B cell (primary cell): ENCODE data around the gene SMIM13. TPM values are rescaled to one million over a fixed set of nuclear protein-coding genes. Genes with fewer than 3 reads are reported as not detected.
"Not testable (repeated sequence)": the region's sequence is repeated elsewhere in the genome, so short reads cannot be mapped to it uniquely, and the experiment has no call there.

Experiments used
- ATAC-seq: fragments of 200-7000 bp; cut with Tn5 transposase; one replicate; pipeline ENCODE4 v1.10.0; 2021; ENCODE audit warnings: low read depth, mild to moderate bottlenecking, moderate number of reproducible peaks, moderate library complexity
- CTCF ChIA-PET: fragments of 350-600 bp; sonication (Branson Sonifier 250); formaldehyde crosslinking; loops from one replicate; lab custom pipeline; 2021; ENCODE audit warnings: antibody characterized with exemption, inconsistent platforms; lab: Charles Lee
- POLR2A ChIA-PET: fragments of 350-600 bp; sonication (Branson Sonifier 250); formaldehyde crosslinking; loops from one replicate; lab custom pipeline; 2021; ENCODE audit warnings: antibody characterized with exemption; lab: Charles Lee
- DNase-seq: peaks from one replicate; pipeline ENCODE4 v3.0.0; 2013
- H2AFZ ChIP-seq: 2 replicates; pipeline ENCODE4 v1.6.1; 2012; ENCODE audit warnings: mild to moderate bottlenecking, low read depth, low read length; ENCODE audit not compliant: insufficient read depth, poor library complexity, severe bottlenecking
- H3K27ac ChIP-seq, 2 donors: 1 replicate in 1 of 2; 2 replicates in 1 of 2; pipeline ENCODE4 v1.5.1; 2012 to 2013; ENCODE audit warnings: low read length in 2 of 2, mild to moderate bottlenecking in 2 of 2, moderate library complexity in 1 of 2
- H3K27me3 ChIP-seq, 4 experiments: fragments of 200-600 bp in 1 of 4; sonication (generic) in 1 of 4; replicated peaks in 1 of 4; 1 replicate in 2 of 4; 2 replicates in 2 of 4; pipeline versions ENCODE4 v1.6.1 to v1.7.0; 2013 to 2016; ENCODE audit warnings: low read length in 3 of 4, mild to moderate bottlenecking in 2 of 4, mixed read lengths in 1 of 4, moderate library complexity in 1 of 4; ENCODE audit not compliant: insufficient read depth in 4 of 4, control insufficient read depth in 3 of 4; ENCODE audit errors: control extremely low read depth in 1 of 4
- H3K36me3 ChIP-seq, 2 experiments: replicated peaks in 1 of 2; 1 replicate in 1 of 2; 2 replicates in 1 of 2; pipeline versions ENCODE4 v1.6.1 to v1.7.1; 2013; ENCODE audit warnings: low read length in 1 of 2; ENCODE audit not compliant: insufficient read depth in 2 of 2, control insufficient read depth in 1 of 2; ENCODE audit errors: control extremely low read depth in 1 of 2, extremely low read depth in 1 of 2
- H3K4me1 ChIP-seq, 2 donors: fragments of 200-600 bp in 1 of 2; sonication (generic) in 1 of 2; 1 replicate in 1 of 2; 2 replicates in 1 of 2; pipeline versions ENCODE4 v1.5.1 to v1.6.1; 2013 to 2017; ENCODE audit warnings: low read length in 2 of 2; ENCODE audit not compliant: control insufficient read depth in 2 of 2, insufficient read depth in 2 of 2
- H3K4me2 ChIP-seq: replicated peaks from 2 replicates; pipeline ENCODE3; 2012; ENCODE audit warnings: mild to moderate bottlenecking, low read depth, low read length; ENCODE audit not compliant: poor library complexity, severe bottlenecking
- H3K4me3 ChIP-seq, 5 experiments: fragments of 200-600 bp in 1 of 5; sonication (generic) in 1 of 5; 1 replicate in 3 of 5; 2 replicates in 2 of 5; pipeline versions ENCODE4 v1.5.1 to v1.7.0; 2011 to 2016; ENCODE audit warnings: low read length in 4 of 5, mild to moderate bottlenecking in 4 of 5, low read depth in 2 of 5, control low read depth in 1 of 5, moderate library complexity in 1 of 5; ENCODE audit not compliant: insufficient read depth in 1 of 5; ENCODE audit errors: control extremely low read depth in 1 of 5, extremely low read depth in 1 of 5
- H3K79me2 ChIP-seq: fragments of 200-600 bp; sonication (generic); one replicate; pipeline ENCODE4 v1.6.0; 2016; ENCODE audit warnings: low read length; ENCODE audit not compliant: control insufficient read depth, insufficient read depth
- H3K9ac ChIP-seq: fragments of 200-600 bp; sonication (generic); 2 replicates; pipeline ENCODE4 v1.6.1; 2017; ENCODE audit warnings: mild to moderate bottlenecking, low read length, moderate library complexity
- H3K9me3 ChIP-seq, 3 donors: one replicate each; pipeline versions ENCODE4 v1.6.1 to v1.7.1; 2013; ENCODE audit warnings: low read length in 2 of 3; ENCODE audit not compliant: control insufficient read depth in 2 of 3, insufficient read depth in 1 of 3; ENCODE audit errors: control extremely low read depth in 1 of 3
- H4K20me1 ChIP-seq: 2 replicates; pipeline ENCODE4 v1.6.0; 2012; ENCODE audit warnings: mild to moderate bottlenecking, low read length; ENCODE audit not compliant: insufficient read depth, control insufficient read depth, poor library complexity, severe bottlenecking
- H3K27ac Mint-ChIP-seq: one replicate; pipeline ENCODE4 v1.8.0; 2021; ENCODE audit warnings: mixed read lengths
- H3K27me3 Mint-ChIP-seq: one replicate; pipeline ENCODE4 v1.8.0; 2021; ENCODE audit warnings: mixed read lengths
- H3K4me1 Mint-ChIP-seq: one replicate; pipeline ENCODE4 v1.8.0; 2021; ENCODE audit warnings: mixed read lengths
- H3K4me3 Mint-ChIP-seq: one replicate; pipeline ENCODE4 v1.8.0; 2021; ENCODE audit warnings: mixed read lengths
- H3K9me3 Mint-ChIP-seq: one replicate; pipeline ENCODE4 v1.8.0; 2022; ENCODE audit warnings: mixed read lengths; ENCODE audit not compliant: insufficient read depth
- CTCF ChIP-seq: fragments of 200-600 bp; IDR thresholded peaks from one replicate; pipeline ENCODE4 v1.8.0; 2022; ENCODE audit warnings: antibody characterized with exemption, mild to moderate bottlenecking
- EZH2 ChIP-seq: IDR thresholded peaks from 2 replicates; pipeline ENCODE4 v1.6.1; 2012; ENCODE audit warnings: borderline replicate concordance, low read depth, mild to moderate bottlenecking, moderate library complexity, low read length; ENCODE audit not compliant: insufficient read depth, poor library complexity, severe bottlenecking
- WGBS: methylation state at CpG from one replicate; pipeline ENCODE4 v1.1.5; 2013; ENCODE audit warnings: missing lambda C conversion rate; ENCODE audit not compliant: insufficient coverage; 5-methylcytosine and 5-hydroxymethylcytosine counted together
- intact Hi-C: fragments of 100-400 bp; cut with micrococcal nuclease; formaldehyde crosslinking; loops from one replicate; pipeline ENCODE4 v1.10.0; 2022
- polyA plus RNA-seq: library from polyadenylated mRNA; depleted of rRNA; stranded (reverse); fragments of >200 nt; gene quantifications from 2 replicates; pipeline ENCODE4 v1.2.3, GENCODE V29; 2012
- total RNA-seq, 2 donors: library from RNA; stranded (reverse); fragments of 120-200 nt in 1 of 2; gene quantifications; 1 replicate in 1 of 2; 2 replicates in 1 of 2; pipeline versions ENCODE4 v1.2.3 to v1.2.4, GENCODE V29; 2013 to 2022

Gene SMIM13
- total and polyA plus RNA-seq, 2 donors (not counting 1 experiment from before 2014, with no cell fraction given) = 2.1 to 5.5 TPM

- no peaks in the 10 kb centered on the region for H3K36me3 ChIP-seq
- WGBS = no CpG with 5 or more reads among the region's 4 CpGs
- TF ChIP-seq CTCF = no peak
- no peak for TF ChIP-seq EZH2
These were observed 19.4 kb downstream of the SMIM13 start for GRCh38 chr6:11113038-11113437.

GRCh38 chr6:11115808-11116536, 22.3 kb downstream of the SMIM13 start:
- H3K27me3 Mint-ChIP-seq, H3K4me3 ChIP-seq, H3K27ac ChIP-seq, H3K27ac Mint-ChIP-seq, H3K9me3 ChIP-seq, H2AFZ ChIP-seq, H3K4me2 ChIP-seq, intact Hi-C loops, H3K9me3 Mint-ChIP-seq, POLR2A ChIA-PET, ATAC-seq, H3K4me3 Mint-ChIP-seq, H3K36me3 ChIP-seq, H3K27me3 ChIP-seq, H3K9ac ChIP-seq, DNase-seq, H3K4me1 ChIP-seq, H4K20me1 ChIP-seq: not testable (repeated sequence)
- peaks cover 34% of the 10 kb centered on the region for H3K79me2 ChIP-seq
- WGBS = no CpG with 5 or more reads among the region's 11 CpGs
- peaks cover 16% of the 10 kb centered on the region for H3K4me1 Mint-ChIP-seq
- CTCF ChIA-PET = interaction anchor here (0.7 kb wide), 1 partner anchor 90 kb away, joined by 3 read pairs; no protein-coding TSS in a partner anchor

More at GRCh38 chr6:11113038-11113437, 19.4 kb downstream of the SMIM13 start:
- peaks cover 11% of the 10 kb centered on the region for H4K20me1 ChIP-seq
- intact Hi-C loops = no loop called here
- no peak overlapping the region for H3K4me3 ChIP-seq
- no peak overlapping the region for H2AFZ ChIP-seq
- POLR2A ChIA-PET = no interaction called here
- peaks cover 17% of the 10 kb centered on the region for H3K4me1 Mint-ChIP-seq
- H3K4me1 ChIP-seq = no peaks in the 10 kb centered on the region
- DNase-seq (no peak), ATAC-seq (no peak)
- no peak overlapping the region for H3K4me3 Mint-ChIP-seq
- no peaks in the 10 kb centered on the region for H3K9me3 ChIP-seq
- CTCF ChIA-PET = no interaction called here
- H3K27ac ChIP-seq = no peak overlapping the region
- H3K79me2 ChIP-seq = peaks cover 18% of the 10 kb centered on the region
- H3K9ac ChIP-seq = no peak overlapping the region
- no peaks in the 10 kb centered on the region for H3K27me3 Mint-ChIP-seq
- no peaks in the 10 kb centered on the region for H3K27me3 ChIP-seq
- no peak overlapping the region for H3K27ac Mint-ChIP-seq
- no peak overlapping the region for H3K4me2 ChIP-seq
- H3K9me3 Mint-ChIP-seq = no peaks in the 10 kb centered on the region
